Testis (tissue), 3 donors: Measurements from ENCODE around the gene ZBTB4. TPM values are rescaled to one million over a fixed set of nuclear protein-coding genes. Genes with fewer than 3 reads are reported as not detected.
A peak's percentile ranks its signal among the peaks of the same experiment; 100 is the strongest.

Experiments used
- DNase-seq: peaks from one replicate; pipeline ENCODE4 v3.0.0-alpha.2; 2019
- H3K27ac ChIP-seq, 2 donors: fragments of 200-600 bp; sonication (generic); one replicate each; pipeline ENCODE4 v1.5.1; 2019
- H3K27me3 ChIP-seq: fragments of 200-600 bp; sonication (generic); one replicate; pipeline ENCODE4 v1.5.1; 2019
- H3K36me3 ChIP-seq: fragments of 200-600 bp; sonication (generic); one replicate; pipeline ENCODE4 v1.5.1; 2017; ENCODE audit warnings: low read depth; ENCODE audit errors: missing control alignments
- H3K4me1 ChIP-seq: fragments of 200-600 bp; sonication (generic); one replicate; pipeline ENCODE4 v1.5.1; 2019
- H3K4me3 ChIP-seq, 2 donors: fragments of 200-600 bp; sonication (generic); one replicate each; pipeline ENCODE4 v1.5.1; 2017 to 2019
- H3K9me3 ChIP-seq: fragments of 200-600 bp; sonication (generic); one replicate; pipeline ENCODE4 v1.5.1; 2017
- POLR2A ChIP-seq: fragments of 450-650 bp; IDR thresholded peaks from one replicate; pipeline ENCODE4 v1.6.1; 2017; ENCODE audit warnings: antibody characterized with exemption, mild to moderate bottlenecking, moderate library complexity
- WGBS, 2 donors: methylation state at CpG; one replicate each; pipeline ENCODE4 v1.1.5; 2018; 5-methylcytosine and 5-hydroxymethylcytosine counted together
- intact Hi-C: fragments of 100-400 bp; cut with DNase I; formaldehyde crosslinking; loops from one replicate; pipeline ENCODE4 v1.15.1; 2023; ENCODE audit warnings: low total_unique reads
- polyA plus RNA-seq: library from polyadenylated mRNA; stranded (reverse); fragments of 350-450 nt; fragmentation: Illumina TruSeq; extraction: RNeasy Lipid Tissue Mini Kit (QIAGEN cat#74804); gene quantifications from one replicate; pipeline ENCODE4 v1.2.3, GENCODE V29; 2014; ENCODE audit warnings: low read depth, low replicate concordance; ENCODE audit not compliant: insufficient read depth
- total RNA-seq, 2 donors: library from RNA; depleted of rRNA; stranded (reverse); fragments of >200 nt; gene quantifications; one replicate each; pipeline ENCODE4 v1.2.3, GENCODE V29; 2016
- TF ChIP-seq, protein P1 (sequence below), 3 experiments: fragments of 450-650 bp in 2 of 3; fragments of 200-600 bp in 1 of 3; sonication (generic) in 1 of 3; IDR thresholded peaks; one replicate each; pipeline ENCODE4 v1.5.1; 2016 to 2019; ENCODE audit warnings: antibody characterized with exemption in 3 of 3, mild to moderate bottlenecking in 2 of 3, moderate library complexity in 1 of 3

The ZBTB4 gene
- total and polyA plus RNA-seq, 3 donors from 2014 or later: 34.0 to 43.4 (median 39.5) TPM

- Histone ChIP-seq H3K36me3 (no peaks in the 10 kb centered on the region), H3K27me3 (no peaks in the 10 kb centered on the region), H3K4me1 (peaks cover 27% of the 10 kb centered on the region), H3K4me3 (peak overlapping the region; percentile 93 to 95), H3K9me3 (no peaks in the 10 kb centered on the region), H3K27ac (peak overlapping the region; percentile 88 to 100)
- intact Hi-C loops: no loop called here
- 1 to 20% methylated on average over 2 to 8 of the region's 8 CpGs for whole genome bisulfite sequencing, 2 donors
- TF ChIP-seq, protein P1, sequence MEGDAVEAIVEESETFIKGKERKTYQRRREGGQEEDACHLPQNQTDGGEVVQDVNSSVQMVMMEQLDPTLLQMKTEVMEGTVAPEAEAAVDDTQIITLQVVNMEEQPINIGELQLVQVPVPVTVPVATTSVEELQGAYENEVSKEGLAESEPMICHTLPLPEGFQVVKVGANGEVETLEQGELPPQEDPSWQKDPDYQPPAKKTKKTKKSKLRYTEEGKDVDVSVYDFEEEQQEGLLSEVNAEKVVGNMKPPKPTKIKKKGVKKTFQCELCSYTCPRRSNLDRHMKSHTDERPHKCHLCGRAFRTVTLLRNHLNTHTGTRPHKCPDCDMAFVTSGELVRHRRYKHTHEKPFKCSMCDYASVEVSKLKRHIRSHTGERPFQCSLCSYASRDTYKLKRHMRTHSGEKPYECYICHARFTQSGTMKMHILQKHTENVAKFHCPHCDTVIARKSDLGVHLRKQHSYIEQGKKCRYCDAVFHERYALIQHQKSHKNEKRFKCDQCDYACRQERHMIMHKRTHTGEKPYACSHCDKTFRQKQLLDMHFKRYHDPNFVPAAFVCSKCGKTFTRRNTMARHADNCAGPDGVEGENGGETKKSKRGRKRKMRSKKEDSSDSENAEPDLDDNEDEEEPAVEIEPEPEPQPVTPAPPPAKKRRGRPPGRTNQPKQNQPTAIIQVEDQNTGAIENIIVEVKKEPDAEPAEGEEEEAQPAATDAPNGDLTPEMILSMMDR (IDR thresholded peaks at IDR 0.05): no peak
- TF ChIP-seq POLR2A: no peak
- no peak for DNase-seq
These were observed 606 bp upstream of the ZBTB4 start for GRCh38 chr17:7480089-7480384.

GRCh38 chr17:7478276-7479212 lies 887 bp downstream of the ZBTB4 start:
- intact Hi-C loops: no loop called here
- DNase-seq: peak; percentile 62
- Histone ChIP-seq H3K4me3 (peak overlapping the region; percentile 93 to 95), H3K27ac (peak overlapping the region; percentile 100), H3K9me3 (no peaks in the 10 kb centered on the region), H3K4me1 (peaks cover 27% of the 10 kb centered on the region), H3K27me3 (no peaks in the 10 kb centered on the region), H3K36me3 (no peaks in the 10 kb centered on the region)
- TF ChIP-seq POLR2A: no peak
- TF ChIP-seq, protein P1 (IDR thresholded peaks at IDR 0.05): no peak
- 18 to 21% methylated on average over 31 of the region's 40 CpGs for WGBS, 2 donors

DNA sequence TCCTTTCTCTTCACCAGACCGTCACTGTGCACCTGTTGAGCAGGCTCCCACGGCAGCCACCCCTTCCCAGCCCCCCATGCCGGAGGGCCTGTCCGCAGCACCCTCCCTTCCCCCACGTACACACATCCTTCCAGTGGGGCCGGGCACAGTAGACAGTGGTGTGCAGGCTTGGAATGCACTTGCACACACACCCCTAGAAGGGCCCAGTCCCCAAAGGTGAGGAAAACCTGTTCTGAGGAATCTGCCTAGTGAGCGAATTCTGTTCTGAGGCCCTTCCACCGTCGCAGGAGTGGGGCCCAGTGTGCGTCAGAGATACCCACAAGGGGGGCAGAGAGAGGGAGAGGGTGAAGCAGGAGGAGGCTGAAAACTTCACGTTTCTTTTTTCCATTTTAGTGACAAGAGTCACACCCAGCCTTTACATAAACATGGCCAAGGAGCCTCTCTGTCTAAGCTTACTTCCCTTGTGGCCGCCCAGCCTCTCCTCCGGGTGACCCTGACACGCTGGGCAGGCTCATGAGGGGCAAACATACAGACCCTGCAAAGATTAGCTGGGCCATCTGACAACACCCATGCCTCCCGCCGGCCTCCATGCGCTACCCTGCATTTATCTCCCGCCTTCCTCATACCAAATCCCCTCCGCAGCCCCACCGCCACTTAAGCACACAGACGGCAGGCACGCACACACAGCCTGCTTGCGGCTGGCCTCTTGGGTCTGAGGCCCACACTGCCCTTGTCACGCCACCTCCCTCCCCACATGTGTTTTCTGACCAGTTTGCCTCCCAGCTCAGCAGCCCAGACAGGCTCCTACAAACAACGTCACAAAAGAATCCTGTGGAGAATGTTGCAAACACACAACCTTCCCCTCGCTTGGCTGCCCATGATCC lies 1.8 kb downstream of the ZBTB4 start:
- Histone ChIP-seq H3K36me3 (no peaks in the 10 kb centered on the region), H3K27ac (peak overlapping the region; percentile 100), H3K4me3 (peak overlapping the region; percentile 93 to 95), H3K9me3 (no peaks in the 10 kb centered on the region), H3K27me3 (no peaks in the 10 kb centered on the region), H3K4me1 (peaks cover 23% of the 10 kb centered on the region)
- intact Hi-C loops: no loop called here
- DNase-seq: peak; percentile 69
- WGBS, 2 donors: 37 to 44% methylated on average over 21 to 26 of the region's 26 CpGs
- TF ChIP-seq, protein P1 (IDR thresholded peaks at IDR 0.05): no peak
- no peak for TF ChIP-seq POLR2A

- no peak for TF ChIP-seq POLR2A
- TF ChIP-seq, protein P1 (IDR thresholded peaks at IDR 0.05): no peak
- 67 to 96% methylated on average over 4 to 5 of the region's 5 CpGs for WGBS, 2 donors
- no peak overlapping the region for H3K4me3 ChIP-seq
- intact Hi-C loops: no loop called here
- H3K36me3 ChIP-seq: no peaks in the 10 kb centered on the region
- H3K9me3 ChIP-seq: no peaks in the 10 kb centered on the region
- H3K4me1 ChIP-seq: peaks cover 23% of the 10 kb centered on the region
- no peaks in the 10 kb centered on the region for H3K27me3 ChIP-seq
- no peak for DNase-seq
- peak overlapping the region in 1 of 2 donors; percentile 100 for H3K27ac ChIP-seq
These were observed 2.5 kb downstream of the ZBTB4 start for GRCh38 chr17:7476951-7477350.
